ENCODE results near the gene GNAQ. TPM values are rescaled to one million over a fixed set of nuclear protein-coding genes. Genes with fewer than 3 reads are reported as not detected.
A peak's percentile ranks its signal among the peaks of the same experiment; 100 is the strongest.
"Not testable (repeated sequence)": the region's sequence is repeated elsewhere in the genome, so short reads cannot be mapped to it uniquely, and the experiment has no call there.

The GNAQ gene
- total RNA-seq, 1 experiment from 2014 or later = 28.6 TPM

DNA sequence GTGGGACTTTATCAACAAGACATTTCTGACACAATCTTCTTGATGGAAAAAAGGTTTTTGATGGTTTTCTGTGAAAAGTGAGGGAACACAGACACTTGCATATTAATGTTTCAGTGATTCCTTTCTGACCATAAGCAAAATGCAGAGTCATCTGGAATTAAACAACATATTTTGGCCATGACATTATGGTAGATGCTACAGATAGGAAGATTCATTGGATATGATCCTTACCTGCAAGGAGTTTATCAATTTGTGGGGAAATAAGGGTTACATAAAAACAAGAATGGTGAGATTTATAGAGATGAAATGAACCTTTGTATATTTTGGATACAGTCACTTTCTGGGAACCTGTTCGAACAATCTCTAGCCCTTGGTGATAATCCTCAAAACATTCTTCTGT lies 228.2 kb downstream of the GNAQ start:
- DNase-seq (ENCODE audit: extremely low read depth, low read depth) = no peak

- DNase-seq (ENCODE audit: extremely low read depth, low read depth) = no peak
These were observed 228.9 kb downstream of the GNAQ start for GRCh38 chr9:77802515-77803293.

DNA sequence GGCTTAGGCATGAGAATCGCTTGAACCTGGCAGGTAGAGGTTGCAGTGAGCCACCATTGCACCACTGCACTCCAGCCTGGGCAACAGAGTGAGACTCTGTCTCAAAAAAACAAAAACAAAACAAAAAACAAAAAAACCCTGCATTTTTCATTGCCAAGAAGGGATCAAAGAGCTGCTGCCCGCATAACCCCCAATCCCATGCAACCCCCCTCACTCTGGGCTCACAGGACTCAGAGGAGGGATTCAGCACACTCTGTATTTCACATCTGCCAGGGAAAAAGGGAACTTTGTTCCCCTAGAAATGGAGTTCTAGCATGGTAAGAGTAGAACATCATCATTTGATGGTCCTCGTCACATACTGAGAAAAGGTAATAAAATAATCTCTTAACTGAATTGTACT lies 229.5 kb downstream of the GNAQ start:
- DNase-seq (ENCODE audit: extremely low read depth, low read depth) = no peak

DNA sequence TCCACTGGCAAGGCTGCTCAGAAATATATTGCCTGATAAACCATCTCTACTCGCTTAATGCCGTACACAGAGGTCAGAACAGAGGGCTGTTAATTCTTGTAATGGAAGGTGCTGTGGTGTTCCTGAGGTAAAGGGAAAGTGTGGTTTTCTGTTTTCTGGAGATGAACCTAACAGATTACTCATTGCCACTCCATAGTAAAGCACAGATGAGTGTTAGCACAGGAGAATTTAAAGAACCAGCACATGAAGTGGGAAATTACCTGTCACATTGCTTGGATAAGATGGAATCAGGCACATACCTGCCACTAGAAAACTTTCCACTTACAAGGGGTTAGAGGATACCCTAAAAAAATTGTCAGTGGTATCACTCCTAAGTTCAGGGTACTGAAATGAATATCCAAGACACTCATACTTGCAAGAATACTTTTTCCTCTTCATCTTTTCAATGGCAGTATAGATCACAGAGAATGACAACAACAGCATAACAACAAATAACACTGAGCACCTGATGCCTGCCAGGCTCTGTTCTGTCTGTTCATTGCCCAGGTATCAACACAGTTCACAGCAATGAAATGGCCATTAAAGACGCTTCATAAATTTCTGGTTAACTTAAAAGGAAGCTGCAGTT lies 230.6 kb downstream of the GNAQ start:
- no peak for DNase-seq (ENCODE audit: extremely low read depth, low read depth)

- no peak for DNase-seq (ENCODE audit: extremely low read depth, low read depth)
These were observed 233.5 kb downstream of the GNAQ start for GRCh38 chr9:77798140-77798539.

DNA sequence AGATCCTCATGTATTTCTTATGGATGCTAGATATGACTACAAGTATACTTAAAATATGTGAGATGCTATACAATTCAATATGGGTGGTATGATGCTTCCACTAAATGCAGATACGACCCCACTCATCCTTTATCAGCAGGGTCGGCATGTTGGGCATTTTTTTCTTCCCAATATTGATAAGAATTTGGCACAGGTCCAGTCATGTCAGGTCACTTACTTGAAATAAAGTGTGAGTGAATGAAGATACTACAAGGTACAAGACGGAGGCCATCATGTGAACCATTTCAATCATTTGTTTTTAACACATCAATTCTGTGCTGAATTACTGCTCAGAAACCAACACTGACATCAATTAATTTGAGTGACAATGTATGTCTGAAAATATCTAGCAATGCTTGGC lies 236.6 kb downstream of the GNAQ start:
- DNase-seq (ENCODE audit: extremely low read depth, low read depth) = no peak

DNA sequence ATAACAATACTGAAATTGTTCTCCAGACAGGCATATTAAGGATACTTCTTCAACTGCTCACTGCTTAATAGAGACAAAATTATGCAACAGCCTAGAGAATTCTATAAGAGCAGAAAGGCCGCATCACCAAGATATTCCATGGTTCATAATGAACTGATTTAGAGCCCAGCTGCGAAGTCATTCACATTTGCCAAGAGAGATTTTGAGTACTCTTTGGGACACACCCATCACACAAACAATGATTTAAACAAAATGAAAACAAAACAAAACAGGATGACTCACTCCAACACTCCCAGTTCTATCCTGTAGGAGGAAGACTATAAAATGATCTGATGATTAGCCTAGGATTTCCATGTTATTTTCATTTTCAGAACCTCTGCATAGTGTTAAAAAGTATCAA lies 237.8 kb downstream of the GNAQ start:
- peak; percentile 84 for DNase-seq (ENCODE audit: extremely low read depth, low read depth)

DNA sequence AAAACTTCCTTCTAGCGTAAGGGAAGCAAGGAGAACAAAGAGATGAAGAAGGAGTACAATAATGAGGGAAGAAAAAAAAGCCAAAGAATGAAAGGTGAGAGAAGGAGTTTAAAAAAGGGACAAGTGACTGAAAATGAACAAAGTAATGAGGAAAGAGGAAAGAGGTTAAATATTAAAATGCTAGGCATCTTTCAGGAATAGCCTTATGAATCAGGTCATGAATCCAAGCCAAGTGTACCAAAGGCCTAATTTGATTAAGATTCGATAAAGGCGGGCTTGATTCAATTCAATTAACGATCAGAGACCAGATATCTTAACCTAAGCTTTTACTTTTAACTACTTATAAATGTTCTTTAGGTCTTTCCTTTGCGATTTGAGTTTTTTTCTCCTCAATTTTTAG lies 241.7 kb downstream of the GNAQ start:
- no peak for DNase-seq (ENCODE audit: extremely low read depth, low read depth)

- no peak for DNase-seq (ENCODE audit: extremely low read depth, low read depth)
These were observed 246.3 kb downstream of the GNAQ start for GRCh38 chr9:77785341-77785740.

GRCh38 chr9:77783518-77783917 lies 248.1 kb downstream of the GNAQ start:
- no peak for DNase-seq (ENCODE audit: extremely low read depth, low read depth)

DNA sequence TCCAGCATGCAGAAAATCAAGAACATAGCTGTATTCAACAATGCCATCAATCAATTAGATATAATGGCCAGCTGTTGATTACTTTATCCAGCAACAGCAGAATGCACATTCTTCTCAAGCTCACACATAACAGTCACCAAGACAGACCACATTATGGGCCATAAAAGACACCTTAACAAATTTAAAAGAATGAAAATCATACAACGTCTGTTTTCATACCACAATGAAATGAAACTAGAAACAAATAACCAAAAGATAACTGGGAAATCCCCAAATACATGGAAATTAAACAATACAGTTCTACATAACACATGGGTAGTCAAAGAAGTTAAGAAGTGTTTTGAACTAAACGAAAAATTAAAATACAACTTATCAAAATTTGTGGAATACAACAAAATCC lies 252.6 kb downstream of the GNAQ start:
- no peak for DNase-seq (ENCODE audit: extremely low read depth, low read depth)

DNA sequence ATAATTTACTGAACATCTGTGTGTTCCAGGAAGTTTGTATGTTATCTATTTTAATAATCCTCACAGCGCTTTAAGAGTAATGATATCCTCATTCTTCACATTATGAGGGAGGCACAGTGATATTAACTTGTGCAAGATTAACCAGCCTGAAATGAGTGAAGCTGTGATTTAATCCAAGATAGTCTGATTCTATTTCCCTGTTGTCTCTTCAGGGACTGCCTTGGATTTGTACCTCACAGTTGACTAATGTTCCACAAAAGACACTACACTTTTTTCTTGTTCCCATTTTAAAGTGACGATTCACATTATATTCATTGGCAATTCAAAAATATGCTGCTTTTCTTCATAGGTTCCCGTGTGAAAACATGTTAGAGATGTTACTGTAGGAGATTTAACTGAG lies 258.2 kb downstream of the GNAQ start:
- no peak for DNase-seq (ENCODE audit: extremely low read depth, low read depth)

GRCh38 chr9:77772646-77773045 lies 259.0 kb downstream of the GNAQ start:
- no peak for DNase-seq (ENCODE audit: extremely low read depth, low read depth)

DNA sequence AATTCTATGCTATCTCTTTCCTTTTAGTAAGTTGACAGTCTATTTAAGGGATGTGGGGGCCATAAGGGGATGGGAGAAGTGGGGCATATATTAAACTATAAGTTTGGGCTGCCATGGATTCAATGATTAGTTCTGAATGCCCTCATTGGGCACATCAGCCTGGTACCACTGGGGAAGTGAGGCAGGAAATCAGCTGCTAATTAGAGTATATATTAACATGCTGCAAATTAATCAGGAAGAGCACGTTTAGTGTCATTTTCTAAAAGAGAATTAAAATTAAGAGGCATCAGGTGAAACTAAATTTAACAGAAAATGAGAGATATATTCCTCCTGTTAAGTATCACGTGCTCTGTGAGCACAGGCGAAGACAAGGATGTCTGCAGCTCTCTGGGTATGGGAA lies 260.4 kb downstream of the GNAQ start:
- no peak for DNase-seq (ENCODE audit: extremely low read depth, low read depth)

DNA sequence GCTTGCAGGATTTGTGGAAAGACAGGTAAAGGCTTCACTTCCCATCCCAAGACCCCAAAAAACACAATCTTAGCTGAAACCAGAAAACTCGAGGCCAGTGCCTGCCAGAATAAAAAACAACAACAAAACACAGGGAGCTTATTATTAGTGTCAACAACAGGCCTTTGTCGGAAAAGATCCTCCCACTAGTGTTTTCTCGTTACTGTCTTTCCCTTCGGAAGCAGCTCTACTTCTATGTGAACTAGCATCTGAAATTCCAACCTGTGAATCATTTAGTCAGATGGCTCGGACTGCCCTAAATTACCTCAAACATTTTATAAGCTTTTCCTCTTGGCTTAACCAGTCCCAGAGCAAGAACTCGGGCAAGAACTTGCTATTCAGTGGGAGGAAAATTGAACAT lies 261.3 kb downstream of the GNAQ start:
- no peak for DNase-seq (ENCODE audit: extremely low read depth, low read depth)

GRCh38 chr9:77769246-77769645 lies 262.4 kb downstream of the GNAQ start:
- no peak for DNase-seq (ENCODE audit: extremely low read depth, low read depth)

GRCh38 chr9:77766587-77766986 lies 265.0 kb downstream of the GNAQ start:
- no peak for DNase-seq (ENCODE audit: extremely low read depth, low read depth)

DNA sequence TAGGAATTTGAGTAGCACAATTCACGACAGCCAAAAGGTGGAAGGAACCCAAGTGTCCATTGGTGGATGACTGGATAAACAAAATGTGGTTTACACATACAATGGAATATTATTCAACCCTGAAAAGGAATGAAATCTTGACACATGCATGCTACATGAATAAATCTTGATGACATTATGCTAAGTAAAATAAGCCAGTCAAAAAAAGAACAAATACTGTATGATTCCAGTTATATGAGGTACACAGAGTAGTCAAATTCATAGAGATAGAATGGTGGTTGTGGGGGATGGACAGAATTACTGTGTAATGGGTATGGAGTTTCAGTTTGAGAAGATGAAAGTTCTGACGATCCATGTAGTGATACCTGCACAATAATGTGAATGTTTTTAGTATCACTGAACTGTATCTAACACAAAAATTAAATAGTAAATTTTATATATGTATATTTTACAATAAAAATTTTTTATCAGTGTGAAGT lies 265.8 kb downstream of the GNAQ start:
- DNase-seq (ENCODE audit: extremely low read depth, low read depth) = no peak

- DNase-seq (ENCODE audit: extremely low read depth, low read depth) = peak; percentile 19
These were observed 266.5 kb downstream of the GNAQ start for GRCh38 chr9:77764894-77765780.

DNA sequence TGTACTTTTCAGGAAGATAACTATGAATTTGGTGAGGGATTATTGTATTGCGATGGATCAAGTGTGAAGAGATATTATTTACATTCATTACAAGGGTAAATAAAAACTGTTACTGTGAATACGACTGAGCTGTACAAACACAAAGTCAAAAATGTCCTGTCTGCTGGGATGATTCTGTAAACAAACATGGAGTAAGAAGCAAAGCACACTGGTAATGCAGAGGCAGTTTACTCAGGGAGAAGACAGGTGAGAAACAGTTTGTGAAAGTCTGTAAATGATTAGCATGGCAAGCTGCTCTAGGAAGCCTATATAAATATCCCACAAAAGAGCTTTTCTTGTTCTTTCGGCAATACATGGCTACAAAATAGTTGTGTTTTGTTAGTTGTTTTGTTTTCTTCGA lies 268.0 kb downstream of the GNAQ start:
- DNase-seq (ENCODE audit: extremely low read depth, low read depth) = no peak

DNA sequence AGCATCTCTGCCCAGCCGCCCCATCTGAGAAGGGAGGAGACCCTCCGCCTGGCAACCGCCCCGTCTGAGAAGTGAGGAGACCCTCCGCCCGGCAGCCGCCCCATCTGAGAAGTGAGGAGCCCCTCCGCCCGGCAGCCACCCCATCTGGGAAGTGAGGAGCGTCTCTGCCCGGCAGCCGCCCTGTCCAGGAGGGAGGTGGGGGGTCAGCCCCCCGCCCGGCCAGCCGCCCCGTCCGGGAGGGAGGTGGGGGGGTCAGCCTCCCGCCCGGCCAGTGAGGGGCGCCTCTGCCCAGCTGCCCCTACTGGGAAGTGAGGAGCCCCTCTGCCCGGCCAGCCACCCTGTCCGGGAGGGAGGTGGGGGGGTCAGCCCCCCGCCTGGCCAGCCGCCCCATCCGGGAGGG lies 270.7 kb downstream of the GNAQ start:
- not testable (repeated sequence) for DNase-seq (ENCODE audit: extremely low read depth, low read depth)

All from NCI-H460 (cell line).